Epidermal melanocyte (primary cell): ENCODE data around the gene MEF2B.

Source experiments
- DNase-seq: peaks from one replicate; pipeline ENCODE4 v3.0.0; 2011; ENCODE audit warnings: low spot score; ENCODE audit not compliant: insufficient read length

The MEF2B gene

GRCh38 chr19:19170053-19170872, at the start of gene MEF2B:
MEF2B (minus strand) TSS chr19:19170263; CDS start chr19:19150735, 19,528 bp downstream.
- DNase-seq = no peak

- DNase-seq = no peak
These were observed 48.8 kb upstream of the MEF2B start for GRCh38 chr19:19218911-19219310.

- no peak for DNase-seq
These were observed 47.0 kb upstream of the MEF2B start for GRCh38 chr19:19217099-19217498.

- no peak for DNase-seq
These were observed 45.7 kb upstream of the MEF2B start for GRCh38 chr19:19215792-19216191.

- DNase-seq = no peak
These were observed 44.8 kb upstream of the MEF2B start for GRCh38 chr19:19214892-19215291.

GRCh38 chr19:19214159-19214490, 44.1 kb upstream of the MEF2B start:
- DNase-seq = no peak

GRCh38 chr19:19213426-19214158, 43.5 kb upstream of the MEF2B start:
- no peak for DNase-seq

GRCh38 chr19:19212916-19213315, 42.9 kb upstream of the MEF2B start:
- no peak for DNase-seq

GRCh38 chr19:19211499-19212420, 41.7 kb upstream of the MEF2B start, which contains the start of gene NCAN:
NCAN (plus strand) TSS chr19:19211958; CDS start chr19:19216954, 4,996 bp downstream.
- no peak for DNase-seq

GRCh38 chr19:19209372-19209771, 39.3 kb upstream of the MEF2B start:
- no peak for DNase-seq

GRCh38 chr19:19207637-19208572, 37.8 kb upstream of the MEF2B start:
- no peak for DNase-seq

- no peak for DNase-seq
These were observed 36.9 kb upstream of the MEF2B start for GRCh38 chr19:19206938-19207337.

- DNase-seq = peak; percentile 33
These were observed 35.6 kb upstream of the MEF2B start for GRCh38 chr19:19205416-19206410.

GRCh38 chr19:19204181-19204580, 34.1 kb upstream of the MEF2B start:
- no peak for DNase-seq

- DNase-seq = peak; percentile 99
These were observed 33.2 kb upstream of the MEF2B start, which contains the start of gene NR2C2AP for GRCh38 chr19:19203012-19203856. NR2C2AP (minus strand) TSS chr19:19203414; CDS start chr19:19203060, 354 bp downstream.

GRCh38 chr19:19202707-19203011, 32.6 kb upstream of the MEF2B start:
- DNase-seq = no peak

GRCh38 chr19:19201697-19202630, 31.9 kb upstream of the MEF2B start:
- DNase-seq = no peak
